Gastroesophageal sphincter (tissue), 4 donors: Measurements from ENCODE around the gene MORC2. TPM values are rescaled to one million over a fixed set of nuclear protein-coding genes. Genes with fewer than 3 reads are reported as not detected.

Source experiments
- ATAC-seq: fragments of 150-250 bp; one replicate; pipeline ENCODE4 v1.9.1; 2016; ENCODE audit warnings: mild to moderate bottlenecking, moderate library complexity
- H3K27ac ChIP-seq, 4 donors: fragments of 200-600 bp; sonication (generic) in 3 of 4; 1 replicate in 3 of 4; 2 replicates in 1 of 4; pipeline ENCODE4 v1.5.1; 2016 to 2019
- H3K27me3 ChIP-seq: fragments of 200-600 bp; sonication (generic); one replicate; pipeline ENCODE4 v1.5.1; 2019
- H3K36me3 ChIP-seq, 2 donors: fragments of 200-600 bp; sonication (generic); one replicate each; pipeline ENCODE4 v1.5.1; 2019; ENCODE audit warnings: control low read depth in 1 of 2
- H3K4me1 ChIP-seq, 3 donors: fragments of 200-600 bp; sonication (generic); 1 replicate in 2 of 3; 2 replicates in 1 of 3; pipeline ENCODE4 v1.5.1; 2016 to 2019; ENCODE audit warnings: control low read depth in 2 of 3
- H3K4me3 ChIP-seq, 2 donors: fragments of 200-600 bp; sonication (generic); one replicate each; pipeline ENCODE4 v1.5.1; 2019; ENCODE audit warnings: mild to moderate bottlenecking in 1 of 2, moderate library complexity in 1 of 2
- H3K9me3 ChIP-seq, 3 donors: fragments of 200-600 bp; sonication (generic); one replicate each; pipeline ENCODE4 v1.5.1; 2017 to 2019; ENCODE audit warnings: control low read depth in 2 of 3
- CTCF ChIP-seq, 4 experiments: fragments of 200-600 bp in 2 of 4; fragments of 450-650 bp in 2 of 4; sonication (generic) in 1 of 4; IDR thresholded peaks; one replicate each; pipeline ENCODE4 v1.5.1; 2017 to 2019; ENCODE audit warnings: antibody characterized with exemption in 4 of 4, mild to moderate bottlenecking in 2 of 4, moderate library complexity in 2 of 4
- EP300 ChIP-seq: sonication (generic); formaldehyde crosslinking; IDR thresholded peaks from one replicate; pipeline ENCODE4 v1.6.1; 2017; ENCODE audit warnings: antibody characterized with exemption, mild to moderate bottlenecking
- POLR2A ChIP-seq, 2 donors: fragments of 450-650 bp; IDR thresholded peaks; one replicate each; pipeline ENCODE4 v1.6.1; 2017; ENCODE audit warnings: antibody characterized with exemption in 2 of 2, mild to moderate bottlenecking in 2 of 2, moderate library complexity in 1 of 2
- POLR2AphosphoS5 ChIP-seq: sonication (generic); formaldehyde crosslinking; IDR thresholded peaks from one replicate; pipeline ENCODE4 v1.6.1; 2017; ENCODE audit warnings: antibody characterized with exemption
- WGBS, 2 donors: methylation state at CpG; one replicate each; pipeline ENCODE4 v1.1.5; 2018; ENCODE audit warnings: low coverage in 1 of 2; 5-methylcytosine and 5-hydroxymethylcytosine counted together
- total RNA-seq, 4 donors: library from RNA; depleted of rRNA; stranded (reverse); fragments of >200 nt; gene quantifications; one replicate each; pipeline ENCODE4 v1.1.0, GENCODE V29; 2016

MORC2 gene
- total RNA-seq, 4 donors from 2014 or later: 11.3 to 36.0 (median 29.6) TPM

GRCh38 chr22:30882184-30882717, 86.3 kb downstream of the MORC2 start:
- no peaks in the 10 kb centered on the region for H3K9me3 ChIP-seq
- no peaks in the 10 kb centered on the region for H3K27me3 ChIP-seq
- H3K27ac ChIP-seq: no peak overlapping the region
- peaks cover 0 to under 1% (median 0%) of the 10 kb centered on the region in 3 donors for H3K4me1 ChIP-seq
- TF ChIP-seq POLR2AphosphoS5 (no peak), EP300 (no peak), CTCF (IDR thresholded peaks at IDR 0.05) (no peak), POLR2A (IDR thresholded peaks at IDR 0.05) (no peak)
- no peaks in the 10 kb centered on the region for H3K36me3 ChIP-seq
- WGBS, 2 donors: 77 to 100% methylated on average over 3 of the region's 6 CpGs
- H3K4me3 ChIP-seq: no peak overlapping the region
- no peak for ATAC-seq

GRCh38 chr22:30881361-30882183, 87.0 kb downstream of the MORC2 start:
- no peaks in the 10 kb centered on the region for H3K9me3 ChIP-seq
- no peaks in the 10 kb centered on the region for H3K27me3 ChIP-seq
- H3K4me1 ChIP-seq: peaks cover 0 to 6% (median 0%) of the 10 kb centered on the region in 3 donors
- no peak for TF ChIP-seq CTCF (IDR thresholded peaks at IDR 0.05)
- no peak for TF ChIP-seq POLR2A (IDR thresholded peaks at IDR 0.05)
- no peak for TF ChIP-seq EP300
- TF ChIP-seq POLR2AphosphoS5: no peak
- 40% methylated on average over 1 of the region's 14 CpGs; no CpG with 5 or more reads in 1 of the 2 donors for WGBS, 2 donors
- H3K4me3 ChIP-seq: no peak overlapping the region
- no peak overlapping the region for H3K27ac ChIP-seq
- no peaks in the 10 kb centered on the region for H3K36me3 ChIP-seq
- ATAC-seq: no peak

- H3K27me3 ChIP-seq: no peaks in the 10 kb centered on the region
- H3K9me3 ChIP-seq: no peaks in the 10 kb centered on the region
- ATAC-seq: no peak
- H3K4me1 ChIP-seq: peaks cover 0 to 6% (median 0%) of the 10 kb centered on the region in 3 donors
- TF ChIP-seq EP300 (no peak), POLR2A (IDR thresholded peaks at IDR 0.05) (no peak), CTCF (IDR thresholded peaks at IDR 0.05) (no peak), POLR2AphosphoS5 (no peak)
- H3K4me3 ChIP-seq: no peak overlapping the region
- H3K27ac ChIP-seq: no peak overlapping the region
- no peaks in the 10 kb centered on the region for H3K36me3 ChIP-seq
- WGBS, 2 donors: no CpG with 5 or more reads among the region's 5 CpGs
Measured at GRCh38 chr22:30880847-30881246, 87.7 kb downstream of the MORC2 start.

GRCh38 chr22:30880181-30880601, 88.4 kb downstream of the MORC2 start:
- no peak for TF ChIP-seq CTCF (IDR thresholded peaks at IDR 0.05)
- no peak for TF ChIP-seq POLR2A (IDR thresholded peaks at IDR 0.05)
- no peak for TF ChIP-seq POLR2AphosphoS5
- no peak for TF ChIP-seq EP300
- WGBS, 2 donors: 100% methylated on average over 1 to 3 of the region's 8 CpGs
- H3K36me3 ChIP-seq: no peaks in the 10 kb centered on the region
- H3K9me3 ChIP-seq: no peaks in the 10 kb centered on the region
- no peaks in the 10 kb centered on the region for H3K27me3 ChIP-seq
- no peak overlapping the region for H3K4me3 ChIP-seq
- H3K27ac ChIP-seq: no peak overlapping the region
- ATAC-seq: no peak
- H3K4me1 ChIP-seq: peaks cover 0 to 6% (median 0%) of the 10 kb centered on the region in 3 donors

GRCh38 chr22:30879415-30879797, 89.2 kb downstream of the MORC2 start:
- WGBS, 2 donors: 67 to 78% methylated on average over 3 to 5 of the region's 8 CpGs
- Histone ChIP-seq H3K4me1 (peaks cover 0 to 6% (median 0%) of the 10 kb centered on the region in 3 donors), H3K27me3 (no peaks in the 10 kb centered on the region), H3K36me3 (no peaks in the 10 kb centered on the region), H3K4me3 (no peak overlapping the region), H3K9me3 (no peaks in the 10 kb centered on the region), H3K27ac (no peak overlapping the region)
- TF ChIP-seq POLR2AphosphoS5 (no peak), CTCF (IDR thresholded peaks at IDR 0.05) (no peak), EP300 (no peak), POLR2A (IDR thresholded peaks at IDR 0.05) (no peak)
- no peak for ATAC-seq
